ENCODE data around the gene GALM.

GRCh38 chr2:38648107-38648761 lies 17.7 kb upstream of the GALM start:
- TF ChIP-seq CTCF (IDR thresholded peaks at IDR 0.05; ENCODE audit: control extremely low read depth in 1 of 3, insufficient read depth in 1 of 3, low read depth in 1 of 3, low read length in 3 of 3) (no peak), ATF3 (IDR thresholded peaks at IDR 0.05; ENCODE audit: insufficient read depth, low read depth, low read length) (no peak), SIN3A (conservative IDR thresholded peaks at IDR 0.05 in 1 of 2, IDR thresholded peaks at IDR 0.05 in 1 of 2; ENCODE audit: low read depth in 1 of 2, low read length in 2 of 2) (no peak)
